K562 treated with DMSO at 1 percent for 48 hours (cell line): ENCODE measurements around the gene NPFF. TPM values are rescaled to one million over a fixed set of nuclear protein-coding genes. Genes with fewer than 3 reads are reported as not detected.

ENCODE experiments used
- total RNA-seq: library from RNA; unstranded; fragments of 300-600 nt; gene quantifications from 2 replicates; pipeline ENCODE4 v1.2.3, GENCODE V29; 2022; ENCODE audit warnings: low replicate concordance; ENCODE audit errors: extremely low read depth

The NPFF gene
- not detected in 2 replicates for total RNA-seq

DNA sequence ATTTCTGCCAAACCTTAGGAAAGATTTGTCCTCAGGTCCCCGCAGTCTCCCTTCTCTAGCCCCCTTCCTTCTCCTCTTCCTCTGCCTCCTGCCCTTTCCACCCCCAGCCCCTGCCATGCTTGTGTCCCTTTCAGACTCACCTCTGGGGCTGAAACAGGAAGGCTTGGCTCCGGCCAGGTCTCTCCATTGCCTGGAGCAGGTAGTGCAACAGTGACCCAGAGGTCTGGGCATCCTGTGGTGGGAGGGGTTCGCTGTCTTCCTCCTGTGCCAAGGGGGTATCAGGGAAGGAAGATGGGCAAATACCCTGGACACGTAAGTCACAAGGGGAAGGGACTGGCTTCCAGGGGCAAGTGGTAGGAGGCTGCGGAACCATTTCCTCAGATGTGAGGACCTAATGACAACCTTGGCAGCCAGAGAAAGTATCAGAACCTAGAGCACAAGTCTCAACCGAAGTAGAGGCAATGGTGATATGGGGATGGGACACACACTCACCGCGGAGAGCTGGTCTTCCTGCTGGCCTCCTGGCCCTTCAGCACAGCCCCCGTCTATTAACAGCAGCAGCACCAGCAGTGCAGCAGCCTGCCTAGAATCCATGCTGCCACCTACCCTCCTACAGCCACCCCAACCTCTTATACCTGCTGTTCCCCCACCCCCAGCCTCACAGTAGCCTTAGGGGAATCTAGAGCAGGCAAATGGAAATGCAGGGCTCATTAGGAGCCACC is at the start of gene NPFF:
Gene NPFF, minus strand, starts transcription at position 604 of the 722 bp plus-strand sequence. Its CDS starts 10 bp downstream, at position 594.

GRCh38 chr12:53500776-53501614 is 6.3 kb downstream of the NPFF start, which contains the start of gene TARBP2:
TSS of gene TARBP2 (plus strand) at chr12:53501283. CDS start at chr12:53501409, 126 bp downstream.

GRCh38 chr12:53499266-53500141 is 7.8 kb downstream of the NPFF start, which contains the start of gene MAP3K12:
TSS of gene MAP3K12 (minus strand) at chr12:53499458. CDS start at chr12:53487391, 12,067 bp downstream.

Other genes with a start within 250 kb of the NPFF start
- not detected in 2 replicates for gene ESPL1, start 239.2 kb downstream of the NPFF start, total RNA-seq
- gene PFDN5, start 211.9 kb downstream of the NPFF start, total RNA-seq: not detected in 2 replicates
- gene MYG1, start 207.8 kb downstream of the NPFF start, total RNA-seq: not detected in 2 replicates
- gene AAAS, start 185.9 kb downstream of the NPFF start, total RNA-seq: 870 TPM in 1 of 2 replicates, not detected in the other
- not detected in 2 replicates for gene SP7, start 171.1 kb downstream of the NPFF start, total RNA-seq
- not detected in 2 replicates for gene SP1, start 127.3 kb downstream of the NPFF start, total RNA-seq
- not detected in 2 replicates for gene AMHR2, start 83.6 kb downstream of the NPFF start, total RNA-seq
- not detected in 2 replicates for gene PRR13, start 65.8 kb downstream of the NPFF start, total RNA-seq
- gene PCBP2, start 55.4 kb downstream of the NPFF start, total RNA-seq: 314 and 817 TPM in 2 replicates
- gene MAP3K12, start 8.0 kb downstream of the NPFF start, total RNA-seq: not detected in 2 replicates
- gene TARBP2, start 6.2 kb downstream of the NPFF start, total RNA-seq: not detected in 2 replicates
- gene ATF7, start 118.9 kb upstream of the NPFF start, total RNA-seq: not detected in 2 replicates
- not detected in 2 replicates for gene ATP5MC2, start 168.6 kb upstream of the NPFF start, total RNA-seq
- not detected in 2 replicates for gene CALCOCO1, start 220.0 kb upstream of the NPFF start, total RNA-seq
- not detected in 2 replicates for gene CISTR, start 244.5 kb upstream of the NPFF start, total RNA-seq